HG03469 (cell line): ENCODE results near the gene KCNJ4.

ENCODE experiments used
- ATAC-seq: cut with Tn5 transposase; IDR thresholded peaks from one replicate; pipeline ENCODE4 v1.9.1; 2021; ENCODE audit warnings: mild to moderate bottlenecking, moderate library complexity, moderate number of reproducible peaks; ENCODE audit not compliant: unreplicated experiment

The KCNJ4 gene

GRCh38 chr22:38455076-38455529 is at the start of gene KCNJ4:
Gene KCNJ4, minus strand, starts transcription at chr22:38455199. Its CDS starts 27,067 bp downstream, at chr22:38428132.
- no peak for ATAC-seq

GRCh38 chr22:38503021-38503420 is 48.0 kb upstream of the KCNJ4 start:
- ATAC-seq: no peak

GRCh38 chr22:38501797-38502672 is 47.0 kb upstream of the KCNJ4 start:
- ATAC-seq: no peak

GRCh38 chr22:38497869-38498268 is 42.9 kb upstream of the KCNJ4 start:
- no peak for ATAC-seq

DNA sequence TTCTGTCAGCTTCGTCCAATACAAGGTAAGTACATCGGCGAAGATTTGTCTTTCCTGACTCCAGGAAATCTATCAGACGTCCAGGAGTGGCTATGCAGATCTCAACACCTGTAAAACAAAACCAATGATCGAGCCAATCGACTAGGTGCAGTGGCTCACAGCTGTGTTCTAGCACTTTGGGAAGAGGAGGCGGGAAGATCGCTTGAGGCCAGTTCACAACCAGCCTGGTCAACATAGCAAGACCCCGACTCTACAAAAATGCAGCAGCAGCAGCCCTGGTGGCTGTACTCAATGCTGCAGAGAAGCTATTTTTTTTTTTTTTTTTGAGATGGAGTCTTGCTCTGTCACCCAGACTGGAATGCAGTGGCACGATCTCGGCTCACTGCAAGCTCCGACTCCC is 39.9 kb upstream of the KCNJ4 start:
- no peak for ATAC-seq

DNA sequence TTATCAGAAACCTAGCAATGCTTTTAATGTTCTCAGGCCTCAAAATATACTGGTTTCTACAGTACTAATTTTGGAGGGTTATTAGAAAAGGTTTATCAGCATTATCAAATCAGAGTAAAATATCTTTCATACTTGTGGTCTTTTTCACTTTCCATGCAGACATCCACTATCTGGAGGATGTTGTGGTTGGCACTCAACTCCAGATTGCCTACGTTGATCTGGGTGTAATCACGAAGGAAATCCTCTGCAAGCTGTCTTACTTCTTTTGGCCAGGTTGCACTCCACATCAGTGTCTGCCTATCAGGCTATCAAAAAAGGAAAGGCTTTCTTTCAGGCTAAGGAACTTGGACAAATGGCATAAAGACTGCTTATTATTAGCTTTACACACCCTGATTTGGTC is 39.5 kb upstream of the KCNJ4 start:
- ATAC-seq: no peak

DNA sequence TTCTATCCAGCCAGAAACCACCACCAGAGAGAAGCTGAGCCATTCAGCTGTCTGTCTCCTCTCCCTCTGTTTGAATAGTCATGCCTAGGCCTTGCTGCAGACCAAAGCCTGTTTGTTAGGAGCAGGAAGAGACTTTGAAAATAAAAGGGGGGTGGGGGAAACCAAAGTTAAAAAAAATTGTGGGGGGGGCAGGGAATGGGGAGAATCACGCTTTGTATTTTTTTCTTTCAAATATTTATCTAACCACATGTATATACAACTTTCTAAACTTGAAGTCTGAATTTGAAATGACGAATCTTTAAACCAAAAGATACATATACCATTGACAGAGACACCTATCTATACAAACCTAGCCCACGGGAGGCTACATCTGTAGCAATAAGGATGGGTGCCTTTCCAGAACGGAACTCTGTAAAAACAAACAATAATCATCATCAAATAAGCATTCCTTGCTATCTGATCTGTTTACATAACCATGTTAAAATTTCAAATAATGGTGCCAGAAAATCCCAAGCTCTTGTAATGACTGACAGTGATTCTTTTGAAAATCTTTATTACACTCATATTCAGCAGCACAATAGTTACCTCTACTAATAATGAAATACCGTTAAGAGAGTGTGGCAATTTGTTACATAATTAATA is 36.8 kb upstream of the KCNJ4 start:
- no peak for ATAC-seq

DNA sequence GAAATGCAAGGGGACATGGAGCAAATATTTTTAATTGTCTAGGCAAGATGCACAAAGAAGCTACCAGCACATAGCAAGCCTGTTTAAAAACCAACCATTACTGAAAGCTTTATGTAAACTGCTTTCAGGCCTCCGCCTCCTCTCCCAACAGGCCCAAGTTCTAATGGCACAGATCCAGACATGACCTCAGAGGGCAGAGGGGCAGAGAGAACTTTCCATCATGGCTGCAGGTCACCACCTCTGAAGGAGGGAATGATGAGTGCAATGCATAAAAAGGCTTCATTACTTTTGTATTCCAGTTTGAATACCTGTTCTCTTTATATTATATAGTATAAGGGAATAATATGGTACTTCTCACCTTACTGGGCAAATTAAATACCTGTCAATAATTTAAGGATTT is 35.9 kb upstream of the KCNJ4 start:
- no peak for ATAC-seq

DNA sequence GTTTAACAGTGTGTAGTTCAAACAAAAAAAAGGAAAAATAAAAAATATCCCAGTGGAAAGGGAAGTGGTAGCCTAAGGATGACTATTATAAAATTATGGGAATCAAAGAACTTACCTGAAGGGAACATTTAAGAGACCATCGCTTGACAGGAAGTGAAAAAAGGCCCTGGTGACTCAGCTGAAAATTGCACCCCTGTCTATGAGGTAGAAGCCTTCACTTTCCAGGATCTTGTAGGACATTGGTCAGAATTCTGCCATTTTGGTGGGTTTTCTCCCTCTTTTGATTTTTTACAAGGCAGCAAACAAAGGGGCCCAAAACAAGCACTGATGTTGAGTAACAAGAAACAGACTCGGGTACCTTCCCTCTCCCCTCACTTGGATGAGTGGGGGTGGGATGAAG is 35.5 kb upstream of the KCNJ4 start:
- no peak for ATAC-seq

GRCh38 chr22:38489561-38490145 is 34.7 kb upstream of the KCNJ4 start:
- no peak for ATAC-seq

GRCh38 chr22:38489142-38489541 is 34.1 kb upstream of the KCNJ4 start:
- ATAC-seq: no peak

DNA sequence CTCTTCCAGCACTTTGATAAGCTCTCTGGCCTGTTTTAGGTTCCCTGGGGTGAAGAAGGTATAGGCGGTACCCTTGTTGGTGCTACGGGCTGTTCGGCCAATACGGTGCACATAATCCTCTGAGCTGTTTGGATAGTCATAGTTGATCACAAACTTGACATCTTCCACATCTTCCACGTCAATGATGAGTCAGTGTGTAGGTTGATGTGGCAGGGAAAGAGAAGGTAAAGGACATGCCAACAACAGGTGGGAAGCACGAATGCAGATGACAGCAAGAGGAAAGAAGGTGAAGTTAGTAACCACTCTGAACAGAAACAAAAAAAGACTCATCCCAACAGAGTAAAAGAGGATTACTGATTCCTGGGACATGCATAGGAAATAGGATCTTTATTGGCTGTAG is 32.9 kb upstream of the KCNJ4 start:
- ATAC-seq: no peak

DNA sequence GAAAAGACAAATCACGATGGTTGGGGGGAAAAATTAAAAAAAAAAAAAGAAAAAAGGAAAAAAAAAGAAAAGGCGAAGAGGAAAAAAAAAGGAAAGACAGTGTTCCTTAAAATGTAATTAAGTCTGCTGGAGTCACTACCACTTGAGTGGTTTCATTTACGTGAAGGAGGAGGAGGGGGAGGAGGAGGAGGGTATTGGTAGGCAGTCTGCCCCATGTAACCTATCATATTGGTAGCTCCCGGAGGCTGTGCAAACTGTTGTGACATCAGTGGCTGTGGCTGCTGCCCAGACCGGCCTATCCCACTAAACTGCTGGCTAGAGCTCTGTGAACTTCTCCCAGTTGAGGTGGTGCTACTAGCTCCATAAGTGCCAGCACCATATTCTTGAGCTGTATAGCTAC is 30.8 kb upstream of the KCNJ4 start:
- no peak for ATAC-seq

- no peak for ATAC-seq
These were observed 29.2 kb upstream of the KCNJ4 start for GRCh38 chr22:38484244-38484643.

DNA sequence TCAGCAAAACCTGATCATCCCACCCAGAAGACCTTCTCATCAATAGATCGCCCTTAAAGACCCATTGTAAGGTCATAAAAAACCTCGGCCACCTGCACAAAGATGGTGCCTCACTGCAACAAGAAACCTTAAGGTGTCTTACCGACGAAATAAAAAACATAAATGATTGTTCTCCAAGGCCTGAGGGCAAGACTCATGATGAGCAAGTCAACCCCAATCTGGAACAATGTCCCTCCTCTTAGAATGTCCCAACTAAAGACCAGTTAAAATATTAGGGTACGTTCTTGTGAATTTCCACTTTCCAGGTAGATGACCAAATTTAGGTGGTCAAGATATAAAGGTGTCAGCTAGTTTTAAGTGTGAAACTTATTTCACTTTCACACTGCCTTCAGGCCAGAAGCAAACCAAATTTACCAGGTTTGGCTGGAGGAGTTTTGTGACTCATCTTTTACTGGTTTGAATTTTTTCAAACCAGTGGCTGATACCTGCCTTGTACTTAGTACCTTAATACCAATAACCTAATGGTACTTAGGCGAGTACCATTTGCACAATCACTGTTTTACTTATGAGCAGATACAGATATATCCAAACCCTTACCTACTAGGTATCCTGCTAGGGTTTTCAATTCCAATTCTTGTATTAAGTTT is 27.8 kb upstream of the KCNJ4 start:
- no peak for ATAC-seq

GRCh38 chr22:38481871-38482332 is 26.9 kb upstream of the KCNJ4 start:
- no peak for ATAC-seq

GRCh38 chr22:38481162-38481870 is 26.3 kb upstream of the KCNJ4 start:
- ATAC-seq: no peak

GRCh38 chr22:38479096-38479837 is 24.3 kb upstream of the KCNJ4 start:
- ATAC-seq: no peak

GRCh38 chr22:38477585-38477984 is 22.6 kb upstream of the KCNJ4 start:
- ATAC-seq: no peak
